OCI-LY7 (cell line): Measurements from ENCODE around the gene TDRD10. TPM values are rescaled to one million over a fixed set of nuclear protein-coding genes. Genes with fewer than 3 reads are reported as not detected.

Experiments
- BruUV-seq: library from RNA; stranded (reverse); fragments of 400-500 nt; replicated peaks from 2 replicates; lab custom pipeline; 2021; lab: Mats Ljungman, UMichigan
- CTCF ChIA-PET: fragments of 300-600 bp; sonication (Branson Sonifier 250); formaldehyde crosslinking; loops from one replicate; lab custom pipeline; 2022; ENCODE audit warnings: antibody characterized with exemption; ENCODE audit not compliant: unreplicated experiment; lab: Charles Lee
- POLR2A ChIA-PET: fragments of 300-600 bp; sonication (Branson Sonifier 250); formaldehyde crosslinking; loops from one replicate; lab custom pipeline; 2022; ENCODE audit warnings: antibody characterized with exemption; lab: Charles Lee
- DNase-seq: peaks from one replicate; pipeline ENCODE4 v3.0.0-alpha.2; 2015; ENCODE audit warnings: low spot score
- H2AFZ ChIP-seq: fragments of 200-600 bp; sonication (generic), shearing (Covaris generic); 2 replicates; pipeline ENCODE4 v1.6.1; 2014; ENCODE audit warnings: mild to moderate bottlenecking, antibody characterized with exemption, low read length, moderate library complexity
- H3K27ac ChIP-seq: fragments of 200-600 bp; sonication (generic); 2 replicates; pipeline ENCODE4 v1.5.1; 2014; ENCODE audit warnings: mixed run types, low read depth, mild to moderate bottlenecking, moderate library complexity, low read length, inconsistent platforms; ENCODE audit not compliant: poor library complexity, severe bottlenecking
- H3K36me3 ChIP-seq: fragments of 200-600 bp; sonication (generic); 2 replicates; pipeline ENCODE4 v1.6.1; 2014; ENCODE audit warnings: mild to moderate bottlenecking, antibody characterized with exemption, low read length, moderate library complexity, mixed read lengths; ENCODE audit not compliant: insufficient read depth
- H3K4me1 ChIP-seq: fragments of 200-600 bp; sonication (generic); 2 replicates; pipeline ENCODE4 v1.5.1; 2014; ENCODE audit warnings: mild to moderate bottlenecking, low read length; ENCODE audit not compliant: insufficient read depth, poor library complexity, severe bottlenecking
- H3K4me2 ChIP-seq: fragments of 200-600 bp; sonication (generic); 2 replicates; pipeline ENCODE4 v1.6.1; 2014; ENCODE audit warnings: mild to moderate bottlenecking, low read length
- H3K4me3 ChIP-seq: fragments of 200-600 bp; sonication (generic); 2 replicates; pipeline ENCODE4 v1.5.1; 2014; ENCODE audit warnings: mild to moderate bottlenecking, low read depth, low read length; ENCODE audit not compliant: poor library complexity, severe bottlenecking
- H3K79me2 ChIP-seq: fragments of 200-600 bp; sonication (generic); 2 replicates; pipeline ENCODE4 v1.6.1; 2016; ENCODE audit warnings: low read depth, mild to moderate bottlenecking, low read length, moderate library complexity, mixed read lengths; ENCODE audit not compliant: insufficient read depth
- H3K9me2 ChIP-seq: fragments of 200-600 bp; sonication (generic); 2 replicates; pipeline ENCODE4 v1.6.1; 2016; ENCODE audit warnings: mild to moderate bottlenecking, low read length, mixed read lengths; ENCODE audit not compliant: insufficient read depth
- H3K9me3 ChIP-seq: fragments of 200-600 bp; sonication (generic); 2 replicates; pipeline ENCODE4 v1.6.1; 2014; ENCODE audit warnings: mild to moderate bottlenecking, mixed run types, low read length, mixed read lengths
- H4K20me1 ChIP-seq: fragments of 200-600 bp; sonication (generic); 2 replicates; pipeline ENCODE4 v1.6.1; 2014; ENCODE audit warnings: mild to moderate bottlenecking, antibody characterized with exemption, low read length, moderate library complexity, mixed read lengths; ENCODE audit not compliant: insufficient read depth
- EZH2phosphoT487 ChIP-seq: fragments of 200-600 bp; sonication (generic); IDR thresholded peaks from 2 replicates; pipeline ENCODE4 v1.6.1; 2018; ENCODE audit warnings: low read depth, borderline replicate concordance, mild to moderate bottlenecking, mixed run types, antibody characterized with exemption, low read length, moderate library complexity, mixed read lengths
- intact Hi-C: fragments of 100-400 bp; cut with micrococcal nuclease; formaldehyde crosslinking; loops from one replicate; pipeline ENCODE4 v1.10.0; 2022; ENCODE audit not compliant: unreplicated experiment
- total RNA-seq, 2 experiments: library from RNA; depleted of rRNA in 1 of 2; stranded (reverse); fragments of >200 nt in 1 of 2; shearing (Covaris generic) in 1 of 2; gene quantifications; 2 replicates each; pipeline ENCODE4 v1.2.3, GENCODE V29; 2014 to 2022
- TF ChIP-seq, protein P1 (sequence below): fragments of 200-600 bp; sonication (generic); conservative IDR thresholded peaks from 2 replicates; pipeline ENCODE4 v1.5.1; 2014; ENCODE audit warnings: mild to moderate bottlenecking, antibody characterized with exemption, low read length, moderate library complexity, mixed read lengths

Gene TDRD10
- total RNA-seq, 2 experiments from 2014 or later = 0.13 TPM; not detected in 1

DNA sequence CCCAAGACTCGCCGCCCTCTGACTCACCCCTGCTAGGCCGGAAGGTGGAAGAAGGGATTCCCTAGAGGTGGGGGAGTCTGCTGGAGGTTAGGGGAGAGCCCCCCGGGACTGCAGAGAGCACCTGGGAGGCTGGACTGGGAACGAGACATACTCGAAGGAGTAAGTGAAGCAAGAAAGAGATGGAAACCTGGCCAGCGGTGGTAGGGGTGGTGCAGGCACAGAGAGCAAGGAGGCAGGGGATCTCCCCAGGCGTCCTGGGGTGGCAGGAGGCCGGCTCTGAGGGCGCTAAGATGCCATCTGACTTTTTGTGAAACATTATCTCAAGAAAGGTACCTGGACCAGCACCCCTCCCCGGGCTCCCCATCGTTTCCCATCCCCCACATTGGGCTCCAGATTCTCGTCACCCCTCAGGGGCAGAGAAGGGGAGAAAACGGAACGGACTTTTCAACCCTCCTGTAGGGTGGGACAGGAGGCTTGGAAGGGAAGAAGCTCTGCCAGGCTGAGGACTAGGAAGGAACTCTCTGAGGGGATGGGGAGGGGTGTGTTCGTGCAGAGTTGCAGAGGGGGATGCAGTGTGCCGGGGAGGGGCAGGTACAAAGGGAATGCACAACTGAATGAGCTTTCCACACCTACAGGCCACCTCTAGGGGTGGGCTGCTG, 66.3 kb downstream of the TDRD10 start:
- no TSS peak for BruUV-seq
- ChIA-PET POLR2A (no interaction called here), CTCF (no interaction called here)
- intact Hi-C loops = no loop called here
- H3K27ac ChIP-seq = no peak overlapping the region
- no peaks in the 10 kb centered on the region for H3K79me2 ChIP-seq
- H2AFZ ChIP-seq = no peak overlapping the region
- H3K4me2 ChIP-seq = no peak overlapping the region
- H3K9me2 ChIP-seq = no peaks in the 10 kb centered on the region
- no peak for TF ChIP-seq EZH2phosphoT487
- TF ChIP-seq, protein P1, sequence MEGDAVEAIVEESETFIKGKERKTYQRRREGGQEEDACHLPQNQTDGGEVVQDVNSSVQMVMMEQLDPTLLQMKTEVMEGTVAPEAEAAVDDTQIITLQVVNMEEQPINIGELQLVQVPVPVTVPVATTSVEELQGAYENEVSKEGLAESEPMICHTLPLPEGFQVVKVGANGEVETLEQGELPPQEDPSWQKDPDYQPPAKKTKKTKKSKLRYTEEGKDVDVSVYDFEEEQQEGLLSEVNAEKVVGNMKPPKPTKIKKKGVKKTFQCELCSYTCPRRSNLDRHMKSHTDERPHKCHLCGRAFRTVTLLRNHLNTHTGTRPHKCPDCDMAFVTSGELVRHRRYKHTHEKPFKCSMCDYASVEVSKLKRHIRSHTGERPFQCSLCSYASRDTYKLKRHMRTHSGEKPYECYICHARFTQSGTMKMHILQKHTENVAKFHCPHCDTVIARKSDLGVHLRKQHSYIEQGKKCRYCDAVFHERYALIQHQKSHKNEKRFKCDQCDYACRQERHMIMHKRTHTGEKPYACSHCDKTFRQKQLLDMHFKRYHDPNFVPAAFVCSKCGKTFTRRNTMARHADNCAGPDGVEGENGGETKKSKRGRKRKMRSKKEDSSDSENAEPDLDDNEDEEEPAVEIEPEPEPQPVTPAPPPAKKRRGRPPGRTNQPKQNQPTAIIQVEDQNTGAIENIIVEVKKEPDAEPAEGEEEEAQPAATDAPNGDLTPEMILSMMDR = no peak
- H3K4me1 ChIP-seq = peaks cover 3% of the 10 kb centered on the region
- no peaks in the 10 kb centered on the region for H3K36me3 ChIP-seq
- H4K20me1 ChIP-seq = no peaks in the 10 kb centered on the region
- no peak overlapping the region for H3K4me3 ChIP-seq
- no peak for DNase-seq
- H3K9me3 ChIP-seq = no peaks in the 10 kb centered on the region

DNA sequence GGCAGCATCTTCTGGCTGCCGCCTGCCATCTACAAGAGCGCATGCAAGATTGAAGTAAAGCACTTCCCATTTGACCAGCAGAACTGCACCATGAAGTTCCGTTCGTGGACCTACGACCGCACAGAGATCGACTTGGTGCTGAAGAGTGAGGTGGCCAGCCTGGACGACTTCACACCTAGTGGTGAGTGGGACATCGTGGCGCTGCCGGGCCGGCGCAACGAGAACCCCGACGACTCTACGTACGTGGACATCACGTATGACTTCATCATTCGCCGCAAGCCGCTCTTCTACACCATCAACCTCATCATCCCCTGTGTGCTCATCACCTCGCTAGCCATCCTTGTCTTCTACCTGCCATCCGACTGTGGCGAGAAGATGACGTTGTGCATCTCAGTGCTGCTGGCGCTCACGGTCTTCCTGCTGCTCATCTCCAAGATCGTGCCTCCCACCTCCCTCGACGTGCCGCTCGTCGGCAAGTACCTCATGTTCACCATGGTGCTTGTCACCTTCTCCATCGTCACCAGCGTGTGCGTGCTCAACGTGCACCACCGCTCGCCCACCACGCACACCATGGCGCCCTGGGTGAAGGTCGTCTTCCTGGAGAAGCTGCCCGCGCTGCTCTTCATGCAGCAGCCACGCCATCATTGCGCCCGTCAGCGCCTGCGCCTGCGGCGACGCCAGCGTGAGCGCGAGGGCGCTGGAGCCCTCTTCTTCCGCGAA, 69.4 kb downstream of the TDRD10 start:
- POLR2A ChIA-PET = no interaction called here
- Histone ChIP-seq H3K27ac (no peak overlapping the region), H3K79me2 (no peaks in the 10 kb centered on the region), H3K4me1 (peaks cover 29% of the 10 kb centered on the region), H4K20me1 (no peaks in the 10 kb centered on the region), H3K36me3 (no peaks in the 10 kb centered on the region), H3K9me2 (no peaks in the 10 kb centered on the region), H3K4me3 (no peak overlapping the region), H3K4me2 (no peak overlapping the region), H2AFZ (no peak overlapping the region), H3K9me3 (no peaks in the 10 kb centered on the region)
- BruUV-seq = no TSS peak
- no peak for DNase-seq
- intact Hi-C loops = no loop called here
- CTCF ChIA-PET = no interaction called here
- TF ChIP-seq EZH2phosphoT487 = no peak
- TF ChIP-seq, protein P1 = no peak

DNA sequence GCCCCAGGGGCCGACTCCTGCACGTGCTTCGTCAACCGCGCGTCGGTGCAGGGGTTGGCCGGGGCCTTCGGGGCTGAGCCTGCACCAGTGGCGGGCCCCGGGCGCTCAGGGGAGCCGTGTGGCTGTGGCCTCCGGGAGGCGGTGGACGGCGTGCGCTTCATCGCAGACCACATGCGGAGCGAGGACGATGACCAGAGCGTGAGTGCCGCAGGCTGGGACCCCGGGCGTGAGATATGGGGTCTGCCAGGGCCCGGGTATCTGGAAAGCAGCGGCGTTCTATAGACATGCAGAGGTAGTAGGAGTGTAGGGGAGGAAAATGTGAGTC, 69.9 kb downstream of the TDRD10 start:
- no peaks in the 10 kb centered on the region for H3K36me3 ChIP-seq
- H3K27ac ChIP-seq = no peak overlapping the region
- no peaks in the 10 kb centered on the region for H4K20me1 ChIP-seq
- POLR2A ChIA-PET = no interaction called here
- H3K9me3 ChIP-seq = no peaks in the 10 kb centered on the region
- BruUV-seq = no TSS peak
- H3K4me2 ChIP-seq = no peak overlapping the region
- H3K4me1 ChIP-seq = peaks cover 29% of the 10 kb centered on the region
- H3K4me3 ChIP-seq = no peak overlapping the region
- CTCF ChIA-PET = no interaction called here
- TF ChIP-seq EZH2phosphoT487 = no peak
- TF ChIP-seq, protein P1 = no peak
- H3K79me2 ChIP-seq = no peaks in the 10 kb centered on the region
- H2AFZ ChIP-seq = no peak overlapping the region
- DNase-seq = no peak
- H3K9me2 ChIP-seq = no peaks in the 10 kb centered on the region
- intact Hi-C loops = no loop called here
